ENCODE measurements around the gene RPS6KA2. TPM values are rescaled to one million over a fixed set of nuclear protein-coding genes. Genes with fewer than 3 reads are reported as not detected.

Gene RPS6KA2
- total RNA-seq, 1 donor from 2014 or later, result 37.5 TPM

GRCh38 chr6:166563200-166563599 lies 63.9 kb downstream of the RPS6KA2 start:
- H3K4me3 Mint-ChIP-seq (ENCODE audit: low read depth), result no peak overlapping the region
- H3K9me3 Mint-ChIP-seq (ENCODE audit: low read depth), result peaks cover 9% of the 10 kb centered on the region
- H3K27me3 Mint-ChIP-seq, result no peaks in the 10 kb centered on the region
- H3K4me1 Mint-ChIP-seq (ENCODE audit: low read depth), result no peaks in the 10 kb centered on the region
- H3K27ac Mint-ChIP-seq, result no peak overlapping the region
- H3K36me3 Mint-ChIP-seq (ENCODE audit: insufficient read depth), result peaks cover 11% of the 10 kb centered on the region
- no peak for TF ChIP-seq CTCF (IDR thresholded peaks at IDR 0.05; ENCODE audit: unreplicated experiment)
- no peak for DNase-seq (ENCODE audit: low spot score, unreplicated experiment)

GRCh38 chr6:166562726-166563125 lies 64.3 kb downstream of the RPS6KA2 start:
- Mint-ChIP-seq H3K27ac (no peak overlapping the region), H3K36me3 (ENCODE audit: insufficient read depth) (peaks cover 11% of the 10 kb centered on the region), H3K27me3 (no peaks in the 10 kb centered on the region), H3K4me3 (ENCODE audit: low read depth) (no peak overlapping the region), H3K4me1 (ENCODE audit: low read depth) (no peaks in the 10 kb centered on the region), H3K9me3 (ENCODE audit: low read depth) (peaks cover 9% of the 10 kb centered on the region)
- no peak for TF ChIP-seq CTCF (IDR thresholded peaks at IDR 0.05; ENCODE audit: unreplicated experiment)
- no peak for DNase-seq (ENCODE audit: low spot score, unreplicated experiment)

- Mint-ChIP-seq H3K27me3 (no peaks in the 10 kb centered on the region), H3K9me3 (ENCODE audit: low read depth) (peaks cover 9% of the 10 kb centered on the region), H3K27ac (no peak overlapping the region), H3K36me3 (ENCODE audit: insufficient read depth) (peaks cover 11% of the 10 kb centered on the region), H3K4me1 (ENCODE audit: low read depth) (peaks cover 4% of the 10 kb centered on the region), H3K4me3 (ENCODE audit: low read depth) (no peak overlapping the region)
- DNase-seq (ENCODE audit: low spot score, unreplicated experiment), result no peak
- TF ChIP-seq CTCF (IDR thresholded peaks at IDR 0.05; ENCODE audit: unreplicated experiment), result no peak
These were observed 65.2 kb downstream of the RPS6KA2 start for GRCh38 chr6:166561771-166562359.

GRCh38 chr6:166560222-166560621 lies 66.8 kb downstream of the RPS6KA2 start:
- Mint-ChIP-seq H3K27me3 (no peaks in the 10 kb centered on the region), H3K36me3 (ENCODE audit: insufficient read depth) (peaks cover 11% of the 10 kb centered on the region), H3K9me3 (ENCODE audit: low read depth) (peaks cover 9% of the 10 kb centered on the region), H3K4me3 (ENCODE audit: low read depth) (no peak overlapping the region), H3K27ac (no peak overlapping the region), H3K4me1 (ENCODE audit: low read depth) (peaks cover 4% of the 10 kb centered on the region)
- TF ChIP-seq CTCF (IDR thresholded peaks at IDR 0.05; ENCODE audit: unreplicated experiment), result no peak
- no peak for DNase-seq (ENCODE audit: low spot score, unreplicated experiment)

- no peaks in the 10 kb centered on the region for H3K27me3 Mint-ChIP-seq
- peaks cover 4% of the 10 kb centered on the region for H3K4me1 Mint-ChIP-seq (ENCODE audit: low read depth)
- no peak overlapping the region for H3K27ac Mint-ChIP-seq
- DNase-seq (ENCODE audit: low spot score, unreplicated experiment), result no peak
- no peak overlapping the region for H3K4me3 Mint-ChIP-seq (ENCODE audit: low read depth)
- no peak for TF ChIP-seq CTCF (IDR thresholded peaks at IDR 0.05; ENCODE audit: unreplicated experiment)
- H3K9me3 Mint-ChIP-seq (ENCODE audit: low read depth), result peaks cover 9% of the 10 kb centered on the region
- peaks cover 11% of the 10 kb centered on the region for H3K36me3 Mint-ChIP-seq (ENCODE audit: insufficient read depth)
These were observed 67.4 kb downstream of the RPS6KA2 start for GRCh38 chr6:166559662-166560061.
